Body of pancreas (tissue), 4 donors: ENCODE measurements around the gene UBTD1. TPM values are rescaled to one million over a fixed set of nuclear protein-coding genes. Genes with fewer than 3 reads are reported as not detected.

Experiments
- ATAC-seq: fragments of 150-250 bp; one replicate; pipeline ENCODE4 v1.9.1; 2016
- DNase-seq, 4 donors: peaks; one replicate each; pipeline ENCODE4 v3.0.0-alpha.2; 2019
- H3K27ac ChIP-seq, 4 donors: fragments of 200-600 bp; sonication (generic); 1 replicate in 3 of 4; 2 replicates in 1 of 4; pipeline versions ENCODE4 v1.5.1 to v1.6.1; 2016 to 2019; ENCODE audit warnings: mild to moderate bottlenecking in 1 of 4, mixed read lengths in 1 of 4, moderate library complexity in 1 of 4
- H3K27me3 ChIP-seq, 2 donors: fragments of 200-600 bp; sonication (generic); one replicate each; pipeline ENCODE4 v1.6.0; 2016; ENCODE audit warnings: mild to moderate bottlenecking in 1 of 2
- H3K36me3 ChIP-seq, 2 donors: fragments of 200-600 bp; sonication (generic); replicated peaks in 1 of 2; 2 replicates each; pipeline ENCODE4 v1.5.1; 2016; ENCODE audit warnings: low read depth in 2 of 2; ENCODE audit not compliant: insufficient read depth in 1 of 2
- H3K4me1 ChIP-seq: fragments of 200-600 bp; sonication (generic); one replicate; pipeline ENCODE4 v1.6.0; 2016
- H3K4me3 ChIP-seq, 2 donors: fragments of 200-600 bp; sonication (generic); 1 replicate in 1 of 2; 2 replicates in 1 of 2; pipeline ENCODE4 v1.5.1; 2016 to 2019
- H3K9me3 ChIP-seq, 3 donors: fragments of 200-600 bp; sonication (generic); 1 replicate in 2 of 3; 2 replicates in 1 of 3; pipeline ENCODE4 v1.5.1; 2016
- POLR2A ChIP-seq, 3 donors: fragments of 450-650 bp; IDR thresholded peaks; one replicate each; pipeline ENCODE4 v1.6.1; 2016; ENCODE audit warnings: antibody characterized with exemption in 3 of 3, mild to moderate bottlenecking in 2 of 3
- WGBS, 2 donors: methylation state at CpG; one replicate each; pipeline ENCODE4 v1.1.5; 2017; 5-methylcytosine and 5-hydroxymethylcytosine counted together
- intact Hi-C: fragments of 100-400 bp; cut with DNase I; formaldehyde crosslinking; loops from one replicate; pipeline ENCODE4 v1.15.1; 2023
- total RNA-seq, 2 donors: library from RNA; depleted of rRNA; stranded (reverse); fragments of >200 nt; gene quantifications; one replicate each; pipeline ENCODE4 v1.1.0, GENCODE V29; 2016
- TF ChIP-seq, protein P1 (sequence below), 7 experiments: fragments of 450-650 bp in 4 of 7; fragments of 200-600 bp in 3 of 7; sonication (generic) in 3 of 7; IDR thresholded peaks; one replicate each; pipeline ENCODE4 v1.5.1; 2016 to 2019; ENCODE audit warnings: antibody characterized with exemption in 7 of 7

The UBTD1 gene
- total RNA-seq, 2 donors from 2014 or later, result 9.1 to 33.9 TPM

DNA sequence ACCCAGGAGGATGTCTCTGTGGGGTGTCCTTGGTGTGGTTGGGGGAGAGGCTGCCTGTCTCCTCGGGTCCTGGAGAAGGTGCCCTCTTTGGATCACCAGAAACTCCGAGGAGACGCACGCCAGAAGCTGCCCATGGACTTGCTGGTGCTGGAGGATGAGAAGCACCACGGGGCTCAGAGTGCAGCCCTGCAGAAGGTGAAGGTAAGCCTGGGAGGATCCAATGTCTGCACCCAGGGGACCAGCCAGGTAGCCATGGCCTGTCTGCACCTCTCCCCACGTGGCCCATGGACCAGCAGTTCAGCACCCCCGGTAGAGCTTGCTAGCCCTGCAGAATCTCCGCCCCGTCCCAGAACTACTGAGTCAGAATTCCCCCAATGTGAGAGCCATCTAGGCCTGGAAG is 79.0 kb downstream of the UBTD1 start:
- DNase-seq (no peak), ATAC-seq (no peak)
- H3K36me3 ChIP-seq, result no peaks in the 10 kb centered on the region
- intact Hi-C loops, result loop anchor here (10.0 kb wide), 1 partner anchor 147 kb away; no protein-coding TSS in a partner anchor
- TF ChIP-seq POLR2A (IDR thresholded peaks at IDR 0.05), result no peak
- TF ChIP-seq, protein P1, sequence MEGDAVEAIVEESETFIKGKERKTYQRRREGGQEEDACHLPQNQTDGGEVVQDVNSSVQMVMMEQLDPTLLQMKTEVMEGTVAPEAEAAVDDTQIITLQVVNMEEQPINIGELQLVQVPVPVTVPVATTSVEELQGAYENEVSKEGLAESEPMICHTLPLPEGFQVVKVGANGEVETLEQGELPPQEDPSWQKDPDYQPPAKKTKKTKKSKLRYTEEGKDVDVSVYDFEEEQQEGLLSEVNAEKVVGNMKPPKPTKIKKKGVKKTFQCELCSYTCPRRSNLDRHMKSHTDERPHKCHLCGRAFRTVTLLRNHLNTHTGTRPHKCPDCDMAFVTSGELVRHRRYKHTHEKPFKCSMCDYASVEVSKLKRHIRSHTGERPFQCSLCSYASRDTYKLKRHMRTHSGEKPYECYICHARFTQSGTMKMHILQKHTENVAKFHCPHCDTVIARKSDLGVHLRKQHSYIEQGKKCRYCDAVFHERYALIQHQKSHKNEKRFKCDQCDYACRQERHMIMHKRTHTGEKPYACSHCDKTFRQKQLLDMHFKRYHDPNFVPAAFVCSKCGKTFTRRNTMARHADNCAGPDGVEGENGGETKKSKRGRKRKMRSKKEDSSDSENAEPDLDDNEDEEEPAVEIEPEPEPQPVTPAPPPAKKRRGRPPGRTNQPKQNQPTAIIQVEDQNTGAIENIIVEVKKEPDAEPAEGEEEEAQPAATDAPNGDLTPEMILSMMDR (IDR thresholded peaks at IDR 0.05), result no peak
- H3K9me3 ChIP-seq, result no peaks in the 10 kb centered on the region
- H3K4me3 ChIP-seq, result no peak overlapping the region
- H3K27ac ChIP-seq, result no peak overlapping the region
- peaks cover 22% of the 10 kb centered on the region for H3K4me1 ChIP-seq
- no peaks in the 10 kb centered on the region for H3K27me3 ChIP-seq
- 70 to 85% methylated on average over 4 to 9 of the region's 9 CpGs for WGBS, 2 donors

DNA sequence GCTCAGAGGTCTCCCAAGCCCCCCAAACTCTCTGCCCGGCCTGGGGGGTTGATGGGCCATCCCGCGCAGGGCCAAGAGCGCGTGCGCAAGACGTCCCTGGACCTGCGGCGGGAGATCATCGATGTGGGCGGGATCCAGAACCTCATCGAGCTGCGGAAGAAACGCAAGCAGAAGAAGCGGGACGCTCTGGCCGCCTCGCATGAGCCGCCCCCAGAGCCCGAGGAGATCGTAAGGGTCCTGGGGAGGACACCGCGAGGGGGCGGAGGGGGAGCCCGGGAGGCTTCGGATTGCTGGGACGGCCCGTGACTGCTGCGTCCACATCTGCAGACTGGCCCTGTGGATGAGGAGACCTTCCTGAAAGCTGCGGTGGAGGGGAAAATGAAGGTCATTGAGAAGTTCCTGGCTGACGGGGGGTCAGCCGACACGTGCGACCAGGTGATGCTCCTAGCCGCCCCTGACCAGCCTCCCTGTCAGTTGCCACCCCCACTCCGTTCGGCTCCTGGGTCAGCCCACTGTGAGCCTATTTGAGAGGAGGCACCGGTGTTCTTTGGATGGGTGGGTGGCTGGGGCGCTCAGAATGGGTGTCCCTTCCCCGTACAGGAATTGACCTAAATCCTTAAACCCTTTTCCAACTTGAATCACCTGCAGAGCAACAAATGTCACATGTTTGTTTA is 79.6 kb downstream of the UBTD1 start:
- Histone ChIP-seq H3K27me3 (no peaks in the 10 kb centered on the region), H3K4me1 (peaks cover 20% of the 10 kb centered on the region), H3K27ac (no peak overlapping the region), H3K4me3 (no peak overlapping the region), H3K36me3 (no peaks in the 10 kb centered on the region), H3K9me3 (no peaks in the 10 kb centered on the region)
- ATAC-seq (no peak), DNase-seq (peak in 1 of 4 donors; percentile 2)
- no peak for TF ChIP-seq POLR2A (IDR thresholded peaks at IDR 0.05)
- TF ChIP-seq, protein P1 (IDR thresholded peaks at IDR 0.05), result no peak
- intact Hi-C loops, result loop anchor here (10.0 kb wide), 1 partner anchor 146 kb away; no protein-coding TSS in a partner anchor
- WGBS, 2 donors, result 52 to 76% methylated on average over 23 to 27 of the region's 40 CpGs

DNA sequence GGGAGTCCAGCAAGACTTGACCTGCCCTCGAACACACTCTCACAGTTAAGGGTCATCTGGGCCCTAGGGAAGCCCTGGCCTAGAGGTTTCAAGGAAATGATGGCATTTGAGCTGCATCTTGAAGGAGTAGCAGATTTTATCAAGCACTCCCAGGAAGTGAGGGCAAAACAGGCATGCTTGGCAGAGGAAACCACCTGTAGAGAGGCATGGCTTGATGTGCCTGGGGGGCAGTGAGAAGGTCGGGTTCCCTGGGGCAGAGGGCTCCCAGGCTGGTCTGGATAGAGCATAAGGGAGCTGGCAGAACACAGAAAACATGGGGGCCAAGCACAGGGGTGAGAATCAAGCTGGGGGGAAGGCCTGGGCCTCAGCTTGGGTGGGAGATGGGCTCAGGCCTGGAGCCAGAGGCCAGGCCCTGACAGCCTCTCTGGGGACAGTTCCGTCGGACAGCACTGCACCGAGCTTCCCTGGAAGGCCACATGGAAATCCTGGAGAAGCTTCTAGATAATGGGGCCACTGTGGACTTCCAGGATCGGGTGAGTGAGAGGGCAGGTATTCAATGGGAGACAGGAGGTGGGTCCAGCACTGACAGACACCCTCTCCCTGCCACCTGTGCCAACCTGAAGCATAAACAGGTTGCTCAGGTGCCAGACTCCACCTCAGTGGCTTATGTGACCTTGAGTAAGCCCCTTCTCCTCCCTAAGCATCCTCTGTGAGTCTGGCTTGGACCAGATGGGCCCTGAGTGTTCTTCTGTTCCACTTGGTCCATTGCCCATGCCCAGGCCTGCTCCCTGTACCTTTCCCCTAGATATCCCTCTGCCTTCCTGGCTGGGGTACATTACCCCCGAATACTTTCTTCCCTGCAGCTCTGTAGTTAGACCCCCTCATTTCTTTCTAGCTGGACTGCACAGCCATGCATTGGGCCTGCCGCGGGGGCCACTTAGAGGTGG is 82.0 kb downstream of the UBTD1 start:
- DNase-seq (no peak), ATAC-seq (no peak)
- no peaks in the 10 kb centered on the region for H3K36me3 ChIP-seq
- 76 to 87% methylated on average over 7 to 9 of the region's 9 CpGs for WGBS, 2 donors
- H3K9me3 ChIP-seq, result no peaks in the 10 kb centered on the region
- H3K27me3 ChIP-seq, result no peaks in the 10 kb centered on the region
- intact Hi-C loops, result no loop called here
- TF ChIP-seq, protein P1 (IDR thresholded peaks at IDR 0.05), result no peak
- TF ChIP-seq POLR2A (IDR thresholded peaks at IDR 0.05), result no peak
- H3K4me1 ChIP-seq, result peaks cover 23% of the 10 kb centered on the region
- H3K27ac ChIP-seq, result no peak overlapping the region
- no peak overlapping the region for H3K4me3 ChIP-seq

DNA sequence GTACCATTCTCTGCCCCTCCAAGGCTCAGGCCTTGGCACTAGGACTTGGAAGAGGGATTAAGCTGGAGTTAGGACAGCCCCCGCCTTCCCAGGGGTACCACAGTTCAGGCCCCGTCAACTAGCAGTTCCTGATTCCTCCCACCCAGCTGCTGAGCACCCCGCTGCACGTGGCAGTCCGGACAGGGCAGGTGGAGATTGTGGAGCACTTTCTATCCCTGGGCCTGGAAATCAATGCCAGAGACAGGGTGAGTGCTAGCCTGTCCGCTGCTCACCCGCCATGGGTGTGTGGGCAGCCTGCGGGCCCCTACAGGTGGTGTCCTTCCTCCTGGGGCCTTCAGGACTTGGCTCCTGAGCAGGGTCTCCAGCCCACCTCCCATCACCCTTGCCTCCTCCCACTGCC is 83.4 kb downstream of the UBTD1 start:
- 89 to 92% methylated on average over 2 to 8 of the region's 8 CpGs for WGBS, 2 donors
- no peaks in the 10 kb centered on the region for H3K27me3 ChIP-seq
- TF ChIP-seq POLR2A (IDR thresholded peaks at IDR 0.05), result no peak
- TF ChIP-seq, protein P1 (IDR thresholded peaks at IDR 0.05), result no peak
- peaks cover 23% of the 10 kb centered on the region for H3K4me1 ChIP-seq
- no peak for ATAC-seq
- peak overlapping the region in 2 of 4 donors; percentile 80 to 83 for H3K27ac ChIP-seq
- H3K9me3 ChIP-seq, result no peaks in the 10 kb centered on the region
- intact Hi-C loops, result no loop called here
- DNase-seq, result no peak
- H3K4me3 ChIP-seq, result no peak overlapping the region
- H3K36me3 ChIP-seq, result no peaks in the 10 kb centered on the region
